K562 (cell line): ENCODE results near the gene ABCB7. TPM values are rescaled to one million over a fixed set of nuclear protein-coding genes. Genes with fewer than 3 reads are reported as not detected.

Experiments
- DDX20 ChIP-seq: fragments of 450-650 bp; IDR thresholded peaks from 2 replicates; pipeline ENCODE4 v1.6.1; 2016; ENCODE audit warnings: missing genetic modification characterization, low read depth, mild to moderate bottlenecking, missing compliant biosample characterization, moderate library complexity
- ETV6 ChIP-seq, 3 experiments: fragments of 150-350 bp in 1 of 3; sonication (generic) in 1 of 3; formaldehyde crosslinking in 1 of 3; IDR thresholded peaks; 2 replicates each; pipeline versions ENCODE4 v1.6.1 to v1.8.0; 2014 to 2022; ENCODE audit warnings: borderline replicate concordance in 2 of 3, low read depth in 2 of 3, antibody characterized with exemption in 1 of 3, low read length in 1 of 3, mild to moderate bottlenecking in 1 of 3, missing genetic modification reagents in 1 of 3
- GTF2E2 ChIP-seq: fragments of 200-800 bp; sonication (Bioruptor generic); IDR thresholded peaks from 2 replicates; pipeline ENCODE4 v1.6.1; 2016; ENCODE audit warnings: missing genetic modification characterization, missing compliant biosample characterization
- HMG20A ChIP-seq: fragments of 450-650 bp; formaldehyde crosslinking; conservative IDR thresholded peaks from 2 replicates; pipeline ENCODE4 v1.4.0; 2020; ENCODE audit warnings: mild to moderate bottlenecking, mixed read lengths
- HMG20B ChIP-seq: fragments of 250-450 bp; sonication (Bioruptor Pico); IDR thresholded peaks from 2 replicates; pipeline ENCODE4 v1.5.0; 2021; ENCODE audit warnings: mild to moderate bottlenecking
- KLF1 ChIP-seq: fragments of 450-650 bp; IDR thresholded peaks from 2 replicates; pipeline ENCODE4 v1.6.1; 2016; ENCODE audit warnings: missing genetic modification characterization, missing compliant biosample characterization
- MTA3 ChIP-seq: fragments of 450-650 bp; formaldehyde crosslinking; IDR thresholded peaks from 2 replicates; pipeline ENCODE4 v1.6.1; 2017; ENCODE audit warnings: mild to moderate bottlenecking, borderline replicate concordance
- MTF1 ChIP-seq: fragments of 250-450 bp; sonication (Bioruptor Pico); IDR thresholded peaks from 2 replicates; pipeline ENCODE4 v1.9.0; 2021; ENCODE audit warnings: moderate library complexity, mild to moderate bottlenecking, inconsistent platforms, borderline replicate concordance
- PHF20 ChIP-seq: fragments of 450-650 bp; IDR thresholded peaks from 2 replicates; pipeline ENCODE4 v1.6.1; 2018; ENCODE audit not compliant: partially characterized antibody
- RBFOX2 ChIP-seq: fragments of 200-400 bp; formaldehyde crosslinking; IDR thresholded peaks from 2 replicates; pipeline ENCODE4 v1.6.1; 2017; ENCODE audit warnings: low read depth, mild to moderate bottlenecking, low read length, moderate library complexity
- SP2 ChIP-seq: IDR thresholded peaks from 2 replicates; pipeline ENCODE4 v1.6.1; 2011; ENCODE audit warnings: mild to moderate bottlenecking, low read depth, low read length, moderate library complexity; ENCODE audit not compliant: poor library complexity, severe bottlenecking; ENCODE audit errors: extremely low read depth
- SRSF3 ChIP-seq: fragments of 200-400 bp; formaldehyde crosslinking; IDR thresholded peaks from 2 replicates; pipeline ENCODE4 v1.6.1; 2016; ENCODE audit warnings: mild to moderate bottlenecking, low read length, moderate library complexity; ENCODE audit not compliant: insufficient read depth
- SRSF7 ChIP-seq: fragments of 200-400 bp; formaldehyde crosslinking; optimal IDR thresholded peaks from 2 replicates; pipeline ENCODE3; 2017; ENCODE audit warnings: mild to moderate bottlenecking, low read depth, low read length
- SUPT5H ChIP-seq: fragments of 450-650 bp; IDR thresholded peaks from 2 replicates; pipeline ENCODE4 v1.6.1; 2016
- YY1 ChIP-seq, 3 experiments: IDR thresholded peaks; 2 replicates each; pipeline ENCODE4 v1.6.1; 2011; ENCODE audit warnings: low read length in 2 of 3, mild to moderate bottlenecking in 2 of 3, moderate library complexity in 2 of 3, borderline replicate concordance in 1 of 3, control low read depth in 1 of 3, low read depth in 1 of 3; ENCODE audit not compliant: insufficient read depth in 3 of 3, insufficient replicate concordance in 2 of 3, control insufficient read depth in 1 of 3, insufficient read length in 1 of 3; ENCODE audit errors: extremely low read depth in 1 of 3
- ZNF140 ChIP-seq: fragments of 250-450 bp; sonication (Bioruptor Pico); IDR thresholded peaks from 2 replicates; pipeline ENCODE4 v1.8.0; 2021; ENCODE audit warnings: moderate library complexity, mild to moderate bottlenecking, inconsistent platforms
- ZNF717 ChIP-seq: fragments of 250-450 bp; sonication (Bioruptor Pico); IDR thresholded peaks from 2 replicates; pipeline ENCODE4 v1.5.0; 2021
- ZNF76 ChIP-seq: fragments of 250-450 bp; sonication (Bioruptor Pico); IDR thresholded peaks from 2 replicates; pipeline ENCODE4 v1.4.0; 2020; ENCODE audit warnings: mild to moderate bottlenecking, moderate library complexity, borderline replicate concordance
- polyA plus RNA-seq, 8 experiments: library from polyadenylated mRNA; depleted of rRNA in 4 of 8; stranded (reverse) in 5 of 8; unstranded in 3 of 8; fragments of >200 nt; fragmentation: Nextera tagmentation in 2 of 8; fragmentation: Illumina TruSeq in 1 of 8; extraction: Ambion mirVana in 2 of 8; extraction: Trizol in 1 of 8; gene quantifications; 2 replicates each; pipeline versions ENCODE4 v1.2.1 to v1.2.3, GENCODE V29; 2011 to 2014; ENCODE audit warnings: inconsistent platforms in 1 of 8, missing spikeins in 1 of 8
- total RNA-seq, 7 experiments: library from RNA; depleted of rRNA in 6 of 7; stranded (reverse); fragments of >200 nt in 6 of 7; fragmentation: Illumina TruSeq in 2 of 7; extraction: Trizol in 2 of 7; gene quantifications; 2 replicates each; pipeline versions ENCODE4 v1.2.1 to v1.2.3, GENCODE V29; 2011 to 2021; ENCODE audit warnings: low replicate concordance in 1 of 7
- TF ChIP-seq, protein P1 (sequence below): fragments of 250-450 bp; sonication (Bioruptor Pico); IDR thresholded peaks from 2 replicates; pipeline ENCODE4 v1.4.0; 2020; ENCODE audit warnings: mild to moderate bottlenecking, moderate library complexity
- TF ChIP-seq, protein P2 (sequence below): fragments of 450-650 bp; formaldehyde crosslinking; IDR thresholded peaks from 2 replicates; pipeline ENCODE4 v1.4.0; 2022; ENCODE audit warnings: missing genetic modification characterization
- TF ChIP-seq, protein P3 (sequence below): sonication (generic); formaldehyde crosslinking; IDR thresholded peaks from 2 replicates; pipeline ENCODE4 v1.5.0; 2020; ENCODE audit warnings: missing genetic modification reagents
- TF ChIP-seq, protein P4 (sequence below), 2 experiments: IDR thresholded peaks; 2 replicates each; pipeline ENCODE4 v1.6.1; 2011; ENCODE audit warnings: borderline replicate concordance in 1 of 2, control low read depth in 1 of 2, low read depth in 1 of 2, low read length in 1 of 2, mild to moderate bottlenecking in 1 of 2, mixed read lengths in 1 of 2, moderate library complexity in 1 of 2; ENCODE audit not compliant: insufficient read depth in 1 of 2, insufficient read length in 1 of 2, poor library complexity in 1 of 2, severe bottlenecking in 1 of 2; ENCODE audit errors: extremely low read depth in 1 of 2

Gene ABCB7
- total and polyA plus RNA-seq, 9 of the 15 experiments (the other 6 are each of a cell fraction or from before 2014, with no cell fraction given) = 18.3 to 46.2 (median 24.2) TPM

DNA sequence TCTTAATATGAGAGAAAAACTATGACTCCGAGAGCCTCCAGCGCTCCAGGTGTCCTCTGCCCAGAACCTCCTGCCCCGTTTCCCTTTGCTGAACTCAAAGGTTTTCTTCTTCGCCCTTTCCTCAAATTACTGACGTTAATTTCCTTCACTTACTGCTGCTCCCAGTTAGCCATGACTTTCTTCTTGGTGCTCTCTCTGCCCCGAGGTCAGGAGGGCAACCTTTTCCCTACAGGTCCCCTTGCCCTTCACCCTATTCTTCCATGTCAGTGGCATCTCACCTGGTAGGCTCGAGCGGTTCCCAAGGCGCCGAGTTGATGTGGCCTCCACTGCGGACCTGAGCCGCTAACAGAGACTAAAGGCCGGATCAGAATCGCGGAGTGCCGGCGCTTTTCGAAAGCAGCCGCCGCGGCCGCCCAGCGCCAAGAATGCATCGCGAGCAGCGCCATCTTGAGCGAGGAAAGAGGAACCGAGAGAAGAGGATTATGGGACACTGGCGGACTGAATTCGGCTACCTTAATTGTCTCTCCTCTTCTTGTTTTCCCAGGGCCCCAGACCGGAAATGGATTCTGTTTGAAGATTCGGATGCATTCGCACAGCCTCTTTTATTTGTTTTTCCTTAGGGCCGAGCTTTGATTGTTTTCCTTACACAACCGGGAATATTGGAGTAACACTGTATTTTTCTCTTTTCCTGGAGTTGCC lies at the start of gene ABCB7 (continued):
- TF ChIP-seq ETV6 (IDR thresholded peaks at IDR 0.05; ENCODE audit: borderline replicate concordance in 1 of 2, low read depth in 2 of 2, low read length in 1 of 2) = no peak
- TF ChIP-seq ETV6 (CRISPR knock-in tag; IDR thresholded peaks at IDR 0.05; ENCODE audit: borderline replicate concordance) = no peak
- TF ChIP-seq, protein P1, sequence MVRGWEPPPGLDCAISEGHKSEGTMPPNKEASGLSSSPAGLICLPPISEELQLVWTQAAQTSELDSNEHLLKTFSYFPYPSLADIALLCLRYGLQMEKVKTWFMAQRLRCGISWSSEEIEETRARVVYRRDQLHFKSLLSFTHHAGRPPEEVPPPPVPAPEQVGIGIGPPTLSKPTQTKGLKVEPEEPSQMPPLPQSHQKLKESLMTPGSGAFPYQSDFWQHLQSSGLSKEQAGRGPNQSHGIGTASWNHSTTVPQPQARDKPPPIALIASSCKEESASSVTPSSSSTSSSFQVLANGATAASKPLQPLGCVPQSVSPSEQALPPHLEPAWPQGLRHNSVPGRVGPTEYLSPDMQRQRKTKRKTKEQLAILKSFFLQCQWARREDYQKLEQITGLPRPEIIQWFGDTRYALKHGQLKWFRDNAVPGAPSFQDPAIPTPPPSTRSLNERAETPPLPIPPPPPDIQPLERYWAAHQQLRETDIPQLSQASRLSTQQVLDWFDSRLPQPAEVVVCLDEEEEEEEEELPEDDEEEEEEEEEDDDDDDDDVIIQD = no peak
- TF ChIP-seq, protein P2, sequence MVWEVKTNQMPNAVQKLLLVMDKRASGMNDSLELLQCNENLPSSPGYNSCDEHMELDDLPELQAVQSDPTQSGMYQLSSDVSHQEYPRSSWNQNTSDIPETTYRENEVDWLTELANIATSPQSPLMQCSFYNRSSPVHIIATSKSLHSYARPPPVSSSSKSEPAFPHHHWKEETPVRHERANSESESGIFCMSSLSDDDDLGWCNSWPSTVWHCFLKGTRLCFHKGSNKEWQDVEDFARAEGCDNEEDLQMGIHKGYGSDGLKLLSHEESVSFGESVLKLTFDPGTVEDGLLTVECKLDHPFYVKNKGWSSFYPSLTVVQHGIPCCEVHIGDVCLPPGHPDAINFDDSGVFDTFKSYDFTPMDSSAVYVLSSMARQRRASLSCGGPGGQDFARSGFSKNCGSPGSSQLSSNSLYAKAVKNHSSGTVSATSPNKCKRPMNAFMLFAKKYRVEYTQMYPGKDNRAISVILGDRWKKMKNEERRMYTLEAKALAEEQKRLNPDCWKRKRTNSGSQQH (CRISPR knock-in tag) = no peak
- TF ChIP-seq KLF1 (tag) = no peak
- TF ChIP-seq ZNF717 (CRISPR knock-in tag) = no peak
- no peak for TF ChIP-seq MTA3
- TF ChIP-seq PHF20 = peak; percentile 37
- TF ChIP-seq ZNF140 (CRISPR knock-in tag) = no peak
- TF ChIP-seq MTF1 = no peak
- TF ChIP-seq HMG20B (CRISPR knock-in tag) = no peak
- TF ChIP-seq, protein P3, sequence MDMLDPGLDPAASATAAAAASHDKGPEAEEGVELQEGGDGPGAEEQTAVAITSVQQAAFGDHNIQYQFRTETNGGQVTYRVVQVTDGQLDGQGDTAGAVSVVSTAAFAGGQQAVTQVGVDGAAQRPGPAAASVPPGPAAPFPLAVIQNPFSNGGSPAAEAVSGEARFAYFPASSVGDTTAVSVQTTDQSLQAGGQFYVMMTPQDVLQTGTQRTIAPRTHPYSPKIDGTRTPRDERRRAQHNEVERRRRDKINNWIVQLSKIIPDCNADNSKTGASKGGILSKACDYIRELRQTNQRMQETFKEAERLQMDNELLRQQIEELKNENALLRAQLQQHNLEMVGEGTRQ (CRISPR knock-in tag) = peak; percentile 5; the same call in 1 of the 2 replicates
- peak; percentile 32 for TF ChIP-seq SP2
- TF ChIP-seq SRSF7 = no peak
- peak; percentile 55 to 92 (median 84) for TF ChIP-seq YY1 (IDR thresholded peaks at IDR 0.05; ENCODE audit: borderline replicate concordance in 1 of 3, control insufficient read depth in 1 of 3, extremely low read depth in 1 of 3, insufficient read depth in 3 of 3, insufficient read length in 1 of 3, insufficient replicate concordance in 2 of 3, low read depth in 1 of 3, low read length in 2 of 3)
- no peak for TF ChIP-seq DDX20 (tag)
- TF ChIP-seq GTF2E2 (tag) = 0 out of 2 replicates have a peak, but pooled peaks have one; percentile 32
- peak; percentile 94 for TF ChIP-seq ZNF76 (CRISPR knock-in tag)
- TF ChIP-seq SRSF3 = no peak
- TF ChIP-seq, protein P4, sequence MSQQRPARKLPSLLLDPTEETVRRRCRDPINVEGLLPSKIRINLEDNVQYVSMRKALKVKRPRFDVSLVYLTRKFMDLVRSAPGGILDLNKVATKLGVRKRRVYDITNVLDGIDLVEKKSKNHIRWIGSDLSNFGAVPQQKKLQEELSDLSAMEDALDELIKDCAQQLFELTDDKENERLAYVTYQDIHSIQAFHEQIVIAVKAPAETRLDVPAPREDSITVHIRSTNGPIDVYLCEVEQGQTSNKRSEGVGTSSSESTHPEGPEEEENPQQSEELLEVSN (IDR thresholded peaks at IDR 0.05; ENCODE audit: borderline replicate concordance in 1 of 2, extremely low read depth in 1 of 2, insufficient read depth in 1 of 2, insufficient read length in 1 of 2, low read depth in 1 of 2, low read length in 1 of 2, poor library complexity in 1 of 2, severe bottlenecking in 1 of 2) = no peak
- TF ChIP-seq HMG20A = no peak
- peak; percentile 62 for TF ChIP-seq SUPT5H
- TF ChIP-seq RBFOX2 = peak; percentile 81
